ENCODE measurements around the gene SLC22A5.

SLC22A5 gene

DNA sequence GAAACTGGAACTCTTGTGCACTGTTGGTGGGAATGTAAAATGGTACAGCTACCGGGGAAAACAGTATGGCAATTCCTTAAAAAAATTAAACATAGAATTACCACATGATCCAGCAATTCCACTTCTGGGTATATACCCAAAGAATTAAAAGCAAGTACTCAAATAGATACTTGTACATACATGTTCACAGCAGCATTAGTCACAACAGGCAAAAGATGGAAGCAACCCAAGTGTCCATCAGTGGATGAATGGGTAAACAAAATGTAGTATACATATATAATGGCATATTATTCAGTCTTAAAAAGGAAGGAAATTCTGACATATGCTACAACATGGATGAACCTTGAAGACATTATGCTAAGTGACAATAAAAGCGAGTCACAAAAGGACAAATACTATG, 7.4 kb upstream of the SLC22A5 start:
- no peak overlapping the region for H3K23ac ChIP-seq (ENCODE audit: low read depth, low read length, poor library complexity)
- no peak overlapping the region for H2BK5ac ChIP-seq (ENCODE audit: low read length)
- no peaks in the 10 kb centered on the region for H3K27me3 ChIP-seq (ENCODE audit: control insufficient read depth in 3 of 3, insufficient read depth in 3 of 3, low read depth in 1 of 3, low read length in 3 of 3)
- no peak overlapping the region for H3K14ac ChIP-seq (ENCODE audit: low read length)
- no peak for DNase-seq (ENCODE audit: low spot score)
- H3K18ac ChIP-seq (ENCODE audit: low read length) = no peak overlapping the region
- H2BK120ac ChIP-seq (ENCODE audit: low read depth, low read length) = no peak overlapping the region
- no peak overlapping the region for H2BK15ac ChIP-seq (ENCODE audit: low read length)
- H3K4ac ChIP-seq (ENCODE audit: low read length) = no peak overlapping the region
- no CpG with 5 or more reads among the region's 2 CpGs for WGBS, 2 donors (ENCODE audit: extremely low coverage in 2 of 2, insufficient read length in 2 of 2, insufficient replicate concordance in 1 of 2)
- no peaks in the 10 kb centered on the region for H3K9me3 ChIP-seq (replicated peaks in 1 of 2; ENCODE audit: control insufficient read depth in 2 of 2, insufficient read depth in 1 of 2, low read depth in 1 of 2, low read length in 2 of 2)
- H4K8ac ChIP-seq (ENCODE audit: low read depth, low read length) = no peak overlapping the region
- no peaks in the 10 kb centered on the region for H3K36me3 ChIP-seq (replicated peaks in 1 of 2; ENCODE audit: control insufficient read depth in 2 of 2, insufficient read depth in 2 of 2, low read length in 2 of 2)
- H3K4me1 ChIP-seq (ENCODE audit: control insufficient read depth in 2 of 2, insufficient read depth in 1 of 2, low read depth in 1 of 2, low read length in 2 of 2) = no peaks in the 10 kb centered on the region
- H3K9ac ChIP-seq (ENCODE audit: low read depth, low read length, poor library complexity) = no peak overlapping the region
- H3K4me2 ChIP-seq (ENCODE audit: insufficient read depth, low read length, poor library complexity, severe bottlenecking) = no peak overlapping the region
- no peak overlapping the region for H4K91ac ChIP-seq (ENCODE audit: low read depth, low read length, poor library complexity)
- no peak overlapping the region for H3K27ac ChIP-seq (replicated peaks; ENCODE audit: low read length)
- no peak overlapping the region for H2AFZ ChIP-seq (ENCODE audit: low read length)
- H3K4me3 ChIP-seq (ENCODE audit: low read length in 2 of 2) = no peak overlapping the region
- no peak overlapping the region for H2BK12ac ChIP-seq (ENCODE audit: low read length)
- no peak overlapping the region for H2AK5ac ChIP-seq (ENCODE audit: low read depth, low read length)
- H3K79me1 ChIP-seq (ENCODE audit: low read depth, low read length) = no peaks in the 10 kb centered on the region

DNA sequence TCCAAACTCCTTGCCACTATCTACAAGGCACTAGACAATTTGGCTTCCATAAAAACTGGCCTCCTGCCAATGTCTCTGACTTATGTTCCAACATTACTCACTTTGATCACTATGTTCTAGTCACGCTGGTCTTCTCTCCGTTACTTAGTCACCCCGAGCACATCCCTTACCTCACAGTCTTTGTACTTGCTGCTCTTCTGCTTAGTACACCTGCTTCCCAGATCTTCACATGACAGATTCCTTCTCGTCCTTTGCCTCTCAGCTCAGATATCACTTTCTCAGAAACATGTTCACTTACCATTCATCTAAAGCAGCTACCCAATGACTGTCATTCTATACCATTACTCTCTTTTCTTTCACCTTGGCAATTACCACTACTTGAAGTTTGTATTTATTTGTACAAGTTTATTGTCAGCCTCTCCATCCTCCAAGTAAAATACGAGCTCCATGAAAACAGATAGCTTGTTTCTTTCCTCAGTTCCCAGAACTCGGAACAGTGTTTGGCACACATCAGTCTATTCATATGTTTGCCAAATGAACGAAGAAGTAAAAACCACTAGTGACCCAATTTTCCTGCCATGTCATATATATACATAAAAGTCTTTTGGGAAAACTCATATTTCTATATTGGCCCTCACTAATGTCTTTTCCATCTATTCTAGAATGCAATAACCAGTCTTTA, 5.9 kb upstream of the SLC22A5 start:
- no peak overlapping the region for H2BK5ac ChIP-seq (ENCODE audit: low read length)
- H2AK5ac ChIP-seq (ENCODE audit: low read depth, low read length) = no peak overlapping the region
- no peaks in the 10 kb centered on the region for H3K9me3 ChIP-seq (replicated peaks in 1 of 2; ENCODE audit: control insufficient read depth in 2 of 2, insufficient read depth in 1 of 2, low read depth in 1 of 2, low read length in 2 of 2)
- no peak overlapping the region for H4K91ac ChIP-seq (ENCODE audit: low read depth, low read length, poor library complexity)
- no peaks in the 10 kb centered on the region for H3K79me1 ChIP-seq (ENCODE audit: low read depth, low read length)
- H3K4ac ChIP-seq (ENCODE audit: low read length) = no peak overlapping the region
- H3K27ac ChIP-seq (replicated peaks; ENCODE audit: low read length) = no peak overlapping the region
- no peaks in the 10 kb centered on the region for H3K36me3 ChIP-seq (replicated peaks in 1 of 2; ENCODE audit: control insufficient read depth in 2 of 2, insufficient read depth in 2 of 2, low read length in 2 of 2)
- no peak for DNase-seq (ENCODE audit: low spot score)
- no peak overlapping the region for H2BK12ac ChIP-seq (ENCODE audit: low read length)
- H3K4me3 ChIP-seq (ENCODE audit: low read length in 2 of 2) = no peak overlapping the region
- no peak overlapping the region for H2BK120ac ChIP-seq (ENCODE audit: low read depth, low read length)
- H3K4me1 ChIP-seq (ENCODE audit: control insufficient read depth in 2 of 2, insufficient read depth in 1 of 2, low read depth in 1 of 2, low read length in 2 of 2) = no peaks in the 10 kb centered on the region
- no peak overlapping the region for H2AFZ ChIP-seq (ENCODE audit: low read length)
- no peak overlapping the region for H3K4me2 ChIP-seq (ENCODE audit: insufficient read depth, low read length, poor library complexity, severe bottlenecking)
- no peak overlapping the region for H3K23ac ChIP-seq (ENCODE audit: low read depth, low read length, poor library complexity)
- no peak overlapping the region for H4K8ac ChIP-seq (ENCODE audit: low read depth, low read length)
- WGBS, 2 donors (ENCODE audit: extremely low coverage in 2 of 2, insufficient read length in 2 of 2, insufficient replicate concordance in 1 of 2) = no CpG with 5 or more reads among the region's 7 CpGs
- H2BK15ac ChIP-seq (ENCODE audit: low read length) = no peak overlapping the region
- peaks cover 0 to 6% (median 0%) of the 10 kb centered on the region in 3 experiments for H3K27me3 ChIP-seq (ENCODE audit: control insufficient read depth in 3 of 3, insufficient read depth in 3 of 3, low read depth in 1 of 3, low read length in 3 of 3)
- H3K9ac ChIP-seq (ENCODE audit: low read depth, low read length, poor library complexity) = no peak overlapping the region
- no peak overlapping the region for H3K14ac ChIP-seq (ENCODE audit: low read length)
- no peak overlapping the region for H3K18ac ChIP-seq (ENCODE audit: low read length)

DNA sequence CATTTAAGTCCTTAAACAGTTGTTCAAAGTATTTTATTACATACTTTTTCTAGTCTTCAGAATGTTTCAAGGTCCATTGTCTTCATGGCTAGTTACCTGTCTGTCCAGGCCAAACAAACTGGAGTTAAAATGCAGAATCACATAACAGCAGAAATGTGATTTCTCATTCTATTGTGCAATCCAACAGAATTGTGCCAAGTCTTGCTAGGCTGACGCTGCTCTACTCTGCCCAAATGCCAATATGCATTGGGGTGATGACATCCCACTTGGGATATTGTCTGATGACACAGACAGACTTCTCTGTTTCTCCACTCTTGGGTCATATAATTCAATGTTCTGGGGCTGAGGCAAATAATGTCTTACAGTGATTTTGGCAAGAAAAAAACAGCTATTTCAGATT, 5.2 kb upstream of the SLC22A5 start:
- no peaks in the 10 kb centered on the region for H3K79me1 ChIP-seq (ENCODE audit: low read depth, low read length)
- H2BK12ac ChIP-seq (ENCODE audit: low read length) = no peak overlapping the region
- no peak overlapping the region for H3K18ac ChIP-seq (ENCODE audit: low read length)
- H3K14ac ChIP-seq (ENCODE audit: low read length) = no peak overlapping the region
- H2BK120ac ChIP-seq (ENCODE audit: low read depth, low read length) = no peak overlapping the region
- no peak overlapping the region for H3K4ac ChIP-seq (ENCODE audit: low read length)
- no CpG with 5 or more reads among the region's 1 CpG for WGBS, 2 donors (ENCODE audit: extremely low coverage in 2 of 2, insufficient read length in 2 of 2, insufficient replicate concordance in 1 of 2)
- H3K27ac ChIP-seq (replicated peaks; ENCODE audit: low read length) = no peak overlapping the region
- H4K91ac ChIP-seq (ENCODE audit: low read depth, low read length, poor library complexity) = no peak overlapping the region
- peaks cover 0 to 13% (median 0%) of the 10 kb centered on the region in 3 experiments for H3K27me3 ChIP-seq (ENCODE audit: control insufficient read depth in 3 of 3, insufficient read depth in 3 of 3, low read depth in 1 of 3, low read length in 3 of 3)
- no peak overlapping the region for H3K9ac ChIP-seq (ENCODE audit: low read depth, low read length, poor library complexity)
- H3K9me3 ChIP-seq (replicated peaks in 1 of 2; ENCODE audit: control insufficient read depth in 2 of 2, insufficient read depth in 1 of 2, low read depth in 1 of 2, low read length in 2 of 2) = no peaks in the 10 kb centered on the region
- H2BK5ac ChIP-seq (ENCODE audit: low read length) = no peak overlapping the region
- no peaks in the 10 kb centered on the region for H3K36me3 ChIP-seq (replicated peaks in 1 of 2; ENCODE audit: control insufficient read depth in 2 of 2, insufficient read depth in 2 of 2, low read length in 2 of 2)
- H3K4me1 ChIP-seq (ENCODE audit: control insufficient read depth in 2 of 2, insufficient read depth in 1 of 2, low read depth in 1 of 2, low read length in 2 of 2) = no peaks in the 10 kb centered on the region
- H3K4me2 ChIP-seq (ENCODE audit: insufficient read depth, low read length, poor library complexity, severe bottlenecking) = no peak overlapping the region
- no peak overlapping the region for H2AK5ac ChIP-seq (ENCODE audit: low read depth, low read length)
- DNase-seq (ENCODE audit: low spot score) = no peak
- no peak overlapping the region for H3K23ac ChIP-seq (ENCODE audit: low read depth, low read length, poor library complexity)
- H2AFZ ChIP-seq (ENCODE audit: low read length) = no peak overlapping the region
- H2BK15ac ChIP-seq (ENCODE audit: low read length) = no peak overlapping the region
- H3K4me3 ChIP-seq (ENCODE audit: low read length in 2 of 2) = no peak overlapping the region
- H4K8ac ChIP-seq (ENCODE audit: low read depth, low read length) = no peak overlapping the region

DNA sequence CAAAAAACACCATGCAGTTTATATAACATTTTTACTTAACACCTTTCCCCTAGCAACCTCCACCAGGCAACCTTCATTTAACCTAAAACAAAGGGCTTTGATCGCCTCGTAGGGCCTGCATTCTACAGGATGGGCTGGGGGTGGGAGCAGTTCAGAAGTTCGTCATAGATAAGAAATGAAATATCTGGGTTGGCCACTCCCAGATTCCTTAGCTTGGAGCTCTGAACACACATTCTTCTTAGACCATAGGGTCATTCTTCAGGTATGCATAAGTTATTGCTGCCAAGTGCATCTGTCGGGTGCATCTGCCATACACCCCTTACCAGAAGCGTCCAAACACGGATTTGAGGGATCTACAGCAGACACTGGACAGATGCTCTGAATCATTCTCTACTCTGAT, 4.3 kb upstream of the SLC22A5 start:
- Histone ChIP-seq H3K18ac (ENCODE audit: low read length) (no peak overlapping the region), H2AFZ (ENCODE audit: low read length) (no peak overlapping the region), H2AK5ac (ENCODE audit: low read depth, low read length) (no peak overlapping the region), H3K23ac (ENCODE audit: low read depth, low read length, poor library complexity) (no peak overlapping the region), H4K91ac (ENCODE audit: low read depth, low read length, poor library complexity) (no peak overlapping the region), H2BK12ac (ENCODE audit: low read length) (no peak overlapping the region), H3K9me3 (replicated peaks in 1 of 2; ENCODE audit: control insufficient read depth in 2 of 2, insufficient read depth in 1 of 2, low read depth in 1 of 2, low read length in 2 of 2) (peaks cover 0 to under 1% of the 10 kb centered on the region in 2 donors), H3K36me3 (replicated peaks in 1 of 2; ENCODE audit: control insufficient read depth in 2 of 2, insufficient read depth in 2 of 2, low read length in 2 of 2) (no peaks in the 10 kb centered on the region), H2BK120ac (ENCODE audit: low read depth, low read length) (no peak overlapping the region), H3K14ac (ENCODE audit: low read length) (no peak overlapping the region), H3K27ac (replicated peaks; ENCODE audit: low read length) (no peak overlapping the region), H3K9ac (ENCODE audit: low read depth, low read length, poor library complexity) (no peak overlapping the region), H4K8ac (ENCODE audit: low read depth, low read length) (no peak overlapping the region), H3K4ac (ENCODE audit: low read length) (no peak overlapping the region), H2BK15ac (ENCODE audit: low read length) (no peak overlapping the region), H3K79me1 (ENCODE audit: low read depth, low read length) (no peaks in the 10 kb centered on the region), H3K4me2 (ENCODE audit: insufficient read depth, low read length, poor library complexity, severe bottlenecking) (no peak overlapping the region), H3K4me1 (ENCODE audit: control insufficient read depth in 2 of 2, insufficient read depth in 1 of 2, low read depth in 1 of 2, low read length in 2 of 2) (peaks cover 0 to 1% of the 10 kb centered on the region in 2 donors), H3K4me3 (ENCODE audit: low read length in 2 of 2) (no peak overlapping the region), H2BK5ac (ENCODE audit: low read length) (no peak overlapping the region), H3K27me3 (ENCODE audit: control insufficient read depth in 3 of 3, insufficient read depth in 3 of 3, low read depth in 1 of 3, low read length in 3 of 3) (peaks cover 1 to 18% (median 5%) of the 10 kb centered on the region in 3 experiments)
- no CpG with 5 or more reads among the region's 6 CpGs for WGBS, 2 donors (ENCODE audit: extremely low coverage in 2 of 2, insufficient read length in 2 of 2, insufficient replicate concordance in 1 of 2)
- DNase-seq (ENCODE audit: low spot score) = no peak
